Parathyroid adenoma (tissue), 2 donors: ENCODE data around the gene APBA1.
"Not testable (repeated sequence)": the region's sequence is repeated elsewhere in the genome, so short reads cannot be mapped to it uniquely, and the experiment has no call there.

Experiments used
- H2AFZ ChIP-seq: fragments of 300-600 bp; sonication (generic); one replicate; pipeline ENCODE4 v1.7.0; 2017; ENCODE audit warnings: antibody characterized with exemption, mild to moderate bottlenecking
- H3K27ac ChIP-seq: fragments of 300-600 bp; sonication (generic); one replicate; pipeline ENCODE4 v1.7.0; 2017
- H3K27me3 ChIP-seq: fragments of 300-600 bp; sonication (generic); one replicate; pipeline ENCODE4 v1.7.0; 2017; ENCODE audit warnings: low read length; ENCODE audit not compliant: control insufficient read depth, insufficient read depth
- H3K36me3 ChIP-seq: fragments of 300-600 bp; sonication (generic); one replicate; pipeline ENCODE4 v1.7.0; 2017; ENCODE audit warnings: low read length; ENCODE audit not compliant: control insufficient read depth, insufficient read depth
- H3K4me1 ChIP-seq: fragments of 300-600 bp; sonication (generic); one replicate; pipeline ENCODE4 v1.7.0; 2017; ENCODE audit warnings: control low read depth
- H3K4me2 ChIP-seq: fragments of 300-600 bp; sonication (generic); one replicate; pipeline ENCODE4 v1.7.0; 2017; ENCODE audit warnings: low read length
- H3K4me3 ChIP-seq: fragments of 300-600 bp; sonication (generic); one replicate; pipeline ENCODE4 v1.7.0; 2017; ENCODE audit warnings: low read depth, low read length
- H3K79me2 ChIP-seq: fragments of 300-600 bp; sonication (generic); one replicate; pipeline ENCODE4 v1.7.0; 2017; ENCODE audit warnings: control low read depth
- H3K9ac ChIP-seq: fragments of 300-600 bp; sonication (generic); one replicate; pipeline ENCODE4 v1.7.0; 2017; ENCODE audit warnings: mild to moderate bottlenecking
- H3K9me3 ChIP-seq: fragments of 300-600 bp; sonication (generic); one replicate; pipeline ENCODE4 v1.7.0; 2017; ENCODE audit warnings: low read length; ENCODE audit not compliant: control insufficient read depth
- TF ChIP-seq, protein P1 (sequence below): fragments of 300-600 bp; sonication (generic); IDR thresholded peaks from one replicate; pipeline ENCODE4 v1.7.0; 2017; ENCODE audit warnings: antibody characterized with exemption, mild to moderate bottlenecking
- donor health status: primary hyperparathyroidism.

APBA1 gene

DNA sequence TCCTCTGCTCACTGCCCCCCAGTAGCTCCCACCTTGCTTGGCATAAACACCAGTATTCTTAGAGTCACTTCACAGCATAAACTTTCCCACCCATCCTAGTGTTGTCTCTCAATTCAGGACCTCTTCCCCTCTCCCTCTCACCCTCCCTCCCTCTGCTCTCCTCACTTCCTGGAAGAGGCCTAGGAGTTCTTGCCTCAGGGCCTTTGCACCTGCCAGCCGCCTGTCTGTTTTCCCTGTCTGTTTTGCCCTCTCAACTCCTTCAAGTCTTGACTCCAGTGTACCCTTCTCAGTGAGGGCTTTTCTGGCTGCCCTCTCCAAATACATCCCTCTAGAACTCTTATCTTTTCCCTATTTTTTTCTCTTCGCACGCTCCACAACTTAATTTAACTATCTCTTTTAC lies 260.9 kb downstream of the APBA1 start:
- Histone ChIP-seq H3K4me1 (no peaks in the 10 kb centered on the region), H3K9ac (no peak overlapping the region), H3K79me2 (no peaks in the 10 kb centered on the region), H3K27me3 (no peaks in the 10 kb centered on the region), H3K4me2 (no peak overlapping the region), H3K27ac (no peak overlapping the region), H3K36me3 (no peaks in the 10 kb centered on the region), H3K4me3 (no peak overlapping the region), H2AFZ (no peak overlapping the region), H3K9me3 (no peaks in the 10 kb centered on the region)
- TF ChIP-seq, protein P1, sequence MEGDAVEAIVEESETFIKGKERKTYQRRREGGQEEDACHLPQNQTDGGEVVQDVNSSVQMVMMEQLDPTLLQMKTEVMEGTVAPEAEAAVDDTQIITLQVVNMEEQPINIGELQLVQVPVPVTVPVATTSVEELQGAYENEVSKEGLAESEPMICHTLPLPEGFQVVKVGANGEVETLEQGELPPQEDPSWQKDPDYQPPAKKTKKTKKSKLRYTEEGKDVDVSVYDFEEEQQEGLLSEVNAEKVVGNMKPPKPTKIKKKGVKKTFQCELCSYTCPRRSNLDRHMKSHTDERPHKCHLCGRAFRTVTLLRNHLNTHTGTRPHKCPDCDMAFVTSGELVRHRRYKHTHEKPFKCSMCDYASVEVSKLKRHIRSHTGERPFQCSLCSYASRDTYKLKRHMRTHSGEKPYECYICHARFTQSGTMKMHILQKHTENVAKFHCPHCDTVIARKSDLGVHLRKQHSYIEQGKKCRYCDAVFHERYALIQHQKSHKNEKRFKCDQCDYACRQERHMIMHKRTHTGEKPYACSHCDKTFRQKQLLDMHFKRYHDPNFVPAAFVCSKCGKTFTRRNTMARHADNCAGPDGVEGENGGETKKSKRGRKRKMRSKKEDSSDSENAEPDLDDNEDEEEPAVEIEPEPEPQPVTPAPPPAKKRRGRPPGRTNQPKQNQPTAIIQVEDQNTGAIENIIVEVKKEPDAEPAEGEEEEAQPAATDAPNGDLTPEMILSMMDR: no peak

DNA sequence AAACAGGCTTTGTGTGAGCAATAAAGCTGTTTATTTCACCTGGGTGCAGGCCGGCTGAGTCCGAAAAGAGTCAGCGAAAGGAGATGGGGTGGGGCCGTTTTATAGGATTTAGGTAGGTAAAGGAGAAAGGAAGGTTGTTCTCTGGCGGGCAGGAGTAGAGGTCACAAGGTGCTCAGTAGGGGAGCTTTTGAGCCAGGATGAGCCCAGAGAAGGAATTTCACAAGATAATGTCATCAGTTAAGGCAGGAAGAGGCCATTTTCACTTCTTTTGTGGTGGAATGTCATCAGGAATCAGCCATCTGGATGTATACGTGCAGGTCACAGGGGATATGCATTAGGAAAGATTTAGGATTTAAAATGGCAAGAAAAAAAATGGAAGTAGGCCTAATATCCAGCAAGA lies 262.2 kb downstream of the APBA1 start:
- not testable (repeated sequence) for H3K4me2 ChIP-seq, H3K27ac ChIP-seq, H3K4me1 ChIP-seq, H3K4me3 ChIP-seq, H3K36me3 ChIP-seq, H2AFZ ChIP-seq, H3K9ac ChIP-seq, H3K27me3 ChIP-seq, H3K79me2 ChIP-seq, H3K9me3 ChIP-seq

DNA sequence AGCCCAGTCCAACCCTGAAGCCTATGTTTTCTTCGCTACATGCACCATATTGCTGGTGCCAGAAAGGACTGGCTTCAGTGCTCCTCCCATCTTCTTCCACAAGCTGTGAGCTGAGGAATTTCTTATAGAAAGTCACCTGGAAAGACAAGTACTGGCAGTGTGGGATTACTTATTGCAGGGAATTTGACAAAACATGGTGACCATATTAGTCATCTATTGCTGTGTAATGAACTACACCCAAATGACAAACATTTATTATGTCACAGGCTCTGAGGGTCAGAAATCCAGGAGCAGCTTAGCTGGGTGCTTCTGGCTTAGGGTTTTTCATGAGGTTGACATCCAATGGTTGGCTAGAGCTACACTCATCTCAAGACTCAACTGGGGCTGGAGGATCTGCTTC lies 271.7 kb downstream of the APBA1 start:
- Histone ChIP-seq H3K4me2 (no peak overlapping the region), H2AFZ (no peak overlapping the region), H3K9me3 (no peaks in the 10 kb centered on the region), H3K4me3 (no peak overlapping the region), H3K27me3 (no peaks in the 10 kb centered on the region), H3K36me3 (no peaks in the 10 kb centered on the region), H3K4me1 (no peaks in the 10 kb centered on the region), H3K27ac (no peak overlapping the region), H3K9ac (no peak overlapping the region), H3K79me2 (no peaks in the 10 kb centered on the region)
- TF ChIP-seq, protein P1: no peak

DNA sequence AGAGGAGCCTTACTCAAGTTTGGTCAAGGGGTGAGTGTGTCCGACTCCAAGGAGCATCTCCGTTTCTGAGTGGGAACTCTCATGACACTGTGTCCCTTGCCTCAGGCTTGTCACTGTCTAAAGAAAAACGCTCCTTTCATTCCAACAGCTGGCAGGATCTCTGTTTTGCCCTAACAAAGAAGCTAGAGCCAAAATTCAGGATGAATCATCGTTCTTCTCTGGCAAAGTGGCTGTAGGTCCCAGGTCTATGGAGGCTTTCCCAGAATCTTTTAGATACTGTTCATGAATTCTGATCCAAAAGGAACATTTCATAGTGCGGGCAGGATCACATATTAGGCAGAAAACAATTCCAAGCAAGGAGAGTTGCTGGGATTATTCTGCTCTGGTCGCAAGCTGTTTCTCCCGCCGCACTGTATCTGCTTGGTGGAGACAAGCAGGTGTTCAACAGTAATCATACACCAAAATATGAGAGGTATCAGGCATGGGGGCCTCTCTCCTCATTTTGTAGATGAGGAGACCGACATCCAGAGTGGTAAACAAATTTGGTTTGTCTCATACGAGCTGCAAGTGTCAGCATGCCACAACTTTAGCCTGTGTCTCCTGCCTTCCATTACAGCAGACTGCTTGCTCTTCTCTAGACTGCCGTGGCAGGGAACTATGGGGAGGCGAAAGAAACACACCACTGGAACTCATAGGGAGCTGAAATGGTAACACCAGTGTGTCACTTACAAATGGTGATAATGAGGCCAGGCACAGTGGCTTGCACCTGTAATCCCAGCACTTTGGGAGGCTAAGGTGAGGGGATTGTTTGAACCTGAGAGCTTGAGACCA lies 274.6 kb downstream of the APBA1 start:
- no peaks in the 10 kb centered on the region for H3K9me3 ChIP-seq
- H3K27me3 ChIP-seq: no peaks in the 10 kb centered on the region
- no peaks in the 10 kb centered on the region for H3K79me2 ChIP-seq
- TF ChIP-seq, protein P1: no peak
- no peak overlapping the region for H3K9ac ChIP-seq
- H3K27ac ChIP-seq: no peak overlapping the region
- no peak overlapping the region for H3K4me3 ChIP-seq
- H3K4me1 ChIP-seq: no peaks in the 10 kb centered on the region
- H2AFZ ChIP-seq: no peak overlapping the region
- no peaks in the 10 kb centered on the region for H3K36me3 ChIP-seq
- no peak overlapping the region for H3K4me2 ChIP-seq

DNA sequence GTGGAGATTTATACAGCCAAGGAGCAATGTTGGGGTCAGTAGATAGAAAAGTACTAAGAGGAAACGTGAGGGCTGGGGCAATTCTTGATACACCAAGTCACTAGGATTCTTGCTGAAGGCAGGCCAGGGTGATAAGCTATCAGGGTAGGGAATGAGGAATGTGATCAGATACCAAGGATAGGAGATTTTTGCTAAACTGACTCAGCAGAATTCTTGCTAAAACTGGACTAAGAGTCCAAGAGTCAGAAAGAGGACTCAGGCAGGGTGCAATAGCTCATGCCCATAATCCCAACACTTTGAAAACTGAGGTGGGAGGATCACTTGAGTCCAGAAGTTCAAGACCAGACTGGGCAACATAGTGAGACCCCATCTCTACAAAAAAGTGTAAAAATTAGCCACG lies 275.4 kb downstream of the APBA1 start:
- TF ChIP-seq, protein P1: no peak
- Histone ChIP-seq H3K9ac (no peak overlapping the region), H3K27ac (no peak overlapping the region), H3K4me2 (no peak overlapping the region), H3K4me1 (no peaks in the 10 kb centered on the region), H3K9me3 (no peaks in the 10 kb centered on the region), H3K36me3 (no peaks in the 10 kb centered on the region), H3K4me3 (no peak overlapping the region), H2AFZ (no peak overlapping the region), H3K27me3 (no peaks in the 10 kb centered on the region), H3K79me2 (no peaks in the 10 kb centered on the region)
